SK-N-SH (cell line): Measurements from ENCODE around the gene SPTBN1. TPM values are rescaled to one million over a fixed set of nuclear protein-coding genes. Genes with fewer than 3 reads are reported as not detected.

Experiments
- CTCF ChIA-PET: fragments of 300-600, 350-600 bp; formaldehyde crosslinking; extraction: SDS; loops from one replicate; lab custom pipeline; 2021; lab: Yijun Ruan, JAX
- POLR2A ChIA-PET: fragments of 350-600 bp; sonication (Branson Sonifier 250); formaldehyde crosslinking; extraction: SDS; loops from one replicate; lab custom pipeline; 2020; ENCODE audit warnings: antibody characterized with exemption, inconsistent platforms; lab: Yijun Ruan, JAX
- DNase-seq: peaks from one replicate; pipeline ENCODE4 v3.0.0; 2012
- H2AFZ ChIP-seq: fragments of 200-600 bp; sonication (generic); 2 replicates; pipeline ENCODE4 v1.8.1; 2016; ENCODE audit warnings: antibody characterized with exemption, mild to moderate bottlenecking, low read depth
- H3F3A ChIP-seq: fragments of 200-600 bp; sonication (generic); replicated peaks from 2 replicates; pipeline ENCODE3; 2016; ENCODE audit warnings: antibody characterized with exemption, mild to moderate bottlenecking; ENCODE audit not compliant: insufficient read depth
- H3K27ac ChIP-seq, 2 experiments: fragments of 200-500 bp in 1 of 2; fragments of 200-600 bp in 1 of 2; sonication (Bioruptor generic) in 1 of 2; sonication (generic), shearing (Covaris generic) in 1 of 2; 2 replicates each; pipeline versions ENCODE4 v1.5.1 to v1.6.1; 2014 to 2016; ENCODE audit warnings: low read depth in 2 of 2, inconsistent platforms in 1 of 2, low read length in 1 of 2, mild to moderate bottlenecking in 1 of 2, mixed read lengths in 1 of 2
- H3K27me3 ChIP-seq: fragments of 200-600 bp; sonication (generic), shearing (Covaris generic); 2 replicates; pipeline ENCODE4 v1.6.1; 2016; ENCODE audit warnings: mixed run types; ENCODE audit not compliant: insufficient read depth
- H3K36me3 ChIP-seq, 2 experiments: fragments of 200-500 bp in 1 of 2; fragments of 200-600 bp in 1 of 2; sonication (Bioruptor generic) in 1 of 2; sonication (generic) in 1 of 2; replicated peaks in 1 of 2; 2 replicates each; pipeline versions ENCODE3 to v1.5.1; 2014 to 2016; ENCODE audit warnings: low read length in 1 of 2, mild to moderate bottlenecking in 1 of 2; ENCODE audit not compliant: insufficient read depth in 2 of 2, control insufficient read depth in 1 of 2
- H3K4me1 ChIP-seq, 2 experiments: fragments of 200-500 bp in 1 of 2; fragments of 200-600 bp in 1 of 2; sonication (Bioruptor generic) in 1 of 2; sonication (generic), shearing (Covaris generic) in 1 of 2; 2 replicates each; pipeline versions ENCODE4 v1.5.1 to v1.6.1; 2014 to 2016; ENCODE audit warnings: low read depth in 1 of 2, low read length in 1 of 2, mixed run types in 1 of 2; ENCODE audit not compliant: insufficient read depth in 2 of 2, control insufficient read depth in 1 of 2
- H3K4me2 ChIP-seq: fragments of 200-600 bp; sonication (generic), shearing (Covaris generic); 2 replicates; pipeline ENCODE4 v1.6.1; 2017; ENCODE audit warnings: mixed run types
- H3K4me3 ChIP-seq, 2 experiments: fragments of 200-500 bp in 1 of 2; fragments of 200-600 bp in 1 of 2; sonication (Bioruptor generic) in 1 of 2; sonication (generic), shearing (Covaris generic) in 1 of 2; 2 replicates each; pipeline versions ENCODE4 v1.5.1 to v1.8.1; 2014 to 2016; ENCODE audit warnings: low read depth in 2 of 2, inconsistent platforms in 1 of 2, low read length in 1 of 2, mild to moderate bottlenecking in 1 of 2, mixed read lengths in 1 of 2, moderate library complexity in 1 of 2
- H3K79me2 ChIP-seq: fragments of 200-600 bp; sonication (generic); 2 replicates; pipeline ENCODE4 v1.8.1; 2017; ENCODE audit warnings: mild to moderate bottlenecking; ENCODE audit not compliant: insufficient read depth
- H3K9ac ChIP-seq: fragments of 200-600 bp; sonication (generic); 2 replicates; pipeline ENCODE4 v1.6.1; 2017; ENCODE audit warnings: mixed run types
- H3K9me2 ChIP-seq: fragments of 200-600 bp; sonication (generic); 2 replicates; pipeline ENCODE4 v1.6.1; 2017; ENCODE audit warnings: mixed run types
- H3K9me3 ChIP-seq: fragments of 200-600 bp; sonication (generic); 2 replicates; pipeline ENCODE4 v1.6.1; 2017; ENCODE audit warnings: mixed run types, mild to moderate bottlenecking, moderate library complexity
- H4K20me1 ChIP-seq: fragments of 200-600 bp; sonication (generic); 2 replicates; pipeline ENCODE4 v1.6.1; 2017; ENCODE audit warnings: mild to moderate bottlenecking, mixed run types; ENCODE audit not compliant: insufficient read depth
- CHD2 ChIP-seq: fragments of 150-350 bp; IDR thresholded peaks from 2 replicates; pipeline ENCODE4 v1.6.1; 2018; ENCODE audit warnings: low read length; ENCODE audit not compliant: partially characterized antibody
- ELF1 ChIP-seq: IDR thresholded peaks from 2 replicates; pipeline ENCODE4 v1.4.0; 2012
- EP300 ChIP-seq, 2 experiments: IDR thresholded peaks; 2 replicates each; pipeline versions ENCODE4 v1.4.0 to v1.6.1; 2012; ENCODE audit warnings: borderline replicate concordance in 1 of 2, low read depth in 1 of 2, low read length in 1 of 2
- FOXJ3 ChIP-seq: sonication (generic); formaldehyde crosslinking; IDR thresholded peaks from 2 replicates; pipeline ENCODE4 v1.5.1; 2020; ENCODE audit warnings: mild to moderate bottlenecking, missing genetic modification reagents
- FOXM1 ChIP-seq: IDR thresholded peaks from 2 replicates; pipeline ENCODE4 v1.4.0; 2012; ENCODE audit warnings: low read depth, mild to moderate bottlenecking
- JUND ChIP-seq: IDR thresholded peaks from 2 replicates; pipeline ENCODE4 v1.4.0; 2012
- MEF2A ChIP-seq: IDR thresholded peaks from 2 replicates; pipeline ENCODE4 v1.4.0; 2012; ENCODE audit warnings: low read depth, borderline replicate concordance
- MXI1 ChIP-seq: IDR thresholded peaks from 2 replicates; pipeline ENCODE4 v1.6.1; 2012; ENCODE audit warnings: mild to moderate bottlenecking, low read depth, low read length, improper control_type of control experiment
- RCOR1 ChIP-seq: fragments of 150-350 bp; IDR thresholded peaks from 2 replicates; pipeline ENCODE4 v1.6.1; 2017; ENCODE audit warnings: antibody characterized with exemption, low read length
- RFX5 ChIP-seq: IDR thresholded peaks from 2 replicates; pipeline ENCODE4 v1.6.1; 2012; ENCODE audit warnings: mild to moderate bottlenecking, improper control_type of control experiment, low read length
- RXRA ChIP-seq: IDR thresholded peaks from 2 replicates; pipeline ENCODE4 v1.4.0; 2012; ENCODE audit warnings: low read depth, mild to moderate bottlenecking, borderline replicate concordance
- SIN3A ChIP-seq: IDR thresholded peaks from 2 replicates; pipeline ENCODE4 v1.6.1; 2012; ENCODE audit warnings: low read depth, mild to moderate bottlenecking, low read length, moderate library complexity, borderline replicate concordance
- TCF12 ChIP-seq: IDR thresholded peaks from 2 replicates; pipeline ENCODE4 v1.4.0; 2012
- WGBS: methylation state at CpG from one replicate; pipeline ENCODE4 v1.1.6; 2017; ENCODE audit warnings: low lambda C conversion rate; 5-methylcytosine and 5-hydroxymethylcytosine counted together
- polyA plus RNA-seq, 3 experiments: library from polyadenylated mRNA; depleted of rRNA; stranded (reverse); fragments of >200 nt; gene quantifications; 2 replicates each; pipeline ENCODE4 v1.2.3, GENCODE V29; 2012
- TF ChIP-seq, protein P1 (sequence below): IDR thresholded peaks from 2 replicates; pipeline ENCODE4 v1.4.0; 2012; ENCODE audit warnings: low read depth
- TF ChIP-seq, protein P2 (sequence below): IDR thresholded peaks from 2 replicates; pipeline ENCODE4 v1.4.0; 2012; ENCODE audit warnings: low read depth, borderline replicate concordance
- TF ChIP-seq, protein P3 (sequence below): fragments of 200-600 bp; sonication (generic); IDR thresholded peaks from 2 replicates; pipeline ENCODE4 v1.6.1; 2017; ENCODE audit warnings: antibody characterized with exemption, mild to moderate bottlenecking, moderate library complexity
- TF ChIP-seq, protein P4 (sequence below): IDR thresholded peaks from 2 replicates; pipeline ENCODE4 v1.6.1; 2012; ENCODE audit warnings: mild to moderate bottlenecking, low read depth, low read length, moderate library complexity
- TF ChIP-seq, protein P5 (sequence below): IDR thresholded peaks from 2 replicates; pipeline ENCODE4; 2012

Gene SPTBN1
- polyA plus RNA-seq, 1 of the 3 experiments (the other 2 are of a cell fraction), result 29.1 TPM

DNA sequence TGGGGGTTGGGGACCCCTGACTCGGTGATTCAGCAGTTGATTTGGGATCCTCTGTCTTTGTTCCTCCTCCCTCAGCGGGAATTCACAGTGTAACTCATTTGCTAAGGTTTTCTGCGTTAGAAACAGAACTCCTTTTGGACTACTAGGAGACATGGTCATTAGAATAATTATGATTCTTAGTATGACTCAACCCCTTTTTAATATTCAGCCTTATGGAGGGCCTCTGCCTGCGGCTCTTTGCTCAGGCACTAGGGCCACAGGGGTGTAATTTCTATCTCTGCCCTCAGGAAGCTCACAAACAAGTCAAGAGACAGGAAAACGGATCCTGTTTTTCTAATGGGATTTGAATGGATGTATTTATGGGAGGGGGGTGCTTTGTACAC lies 117.4 kb downstream of the SPTBN1 start:
- Histone ChIP-seq H3K27ac (peak overlapping the region; percentile 28 to 87; a peak in 3 of 4 replicates), H3K4me2 (peak overlapping the region; percentile 72), H3K4me1 (peaks cover 54 to 69% of the 10 kb centered on the region in 2 experiments), H3K79me2 (peaks cover 98% of the 10 kb centered on the region), H3K36me3 (peaks cover 5 to 7% of the 10 kb centered on the region in 2 experiments), H4K20me1 (peaks cover 53% of the 10 kb centered on the region), H3K9me2 (no peaks in the 10 kb centered on the region), H3F3A (peaks cover 36% of the 10 kb centered on the region), H2AFZ (no peak overlapping the region), H3K9ac (no peak overlapping the region), H3K27me3 (no peaks in the 10 kb centered on the region), H3K9me3 (no peaks in the 10 kb centered on the region), H3K4me3 (no peak overlapping the region)
- TF ChIP-seq, protein P1, sequence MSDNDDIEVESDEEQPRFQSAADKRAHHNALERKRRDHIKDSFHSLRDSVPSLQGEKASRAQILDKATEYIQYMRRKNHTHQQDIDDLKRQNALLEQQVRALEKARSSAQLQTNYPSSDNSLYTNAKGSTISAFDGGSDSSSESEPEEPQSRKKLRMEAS, result no peak
- no peak for TF ChIP-seq FOXM1
- TF ChIP-seq, protein P2, sequence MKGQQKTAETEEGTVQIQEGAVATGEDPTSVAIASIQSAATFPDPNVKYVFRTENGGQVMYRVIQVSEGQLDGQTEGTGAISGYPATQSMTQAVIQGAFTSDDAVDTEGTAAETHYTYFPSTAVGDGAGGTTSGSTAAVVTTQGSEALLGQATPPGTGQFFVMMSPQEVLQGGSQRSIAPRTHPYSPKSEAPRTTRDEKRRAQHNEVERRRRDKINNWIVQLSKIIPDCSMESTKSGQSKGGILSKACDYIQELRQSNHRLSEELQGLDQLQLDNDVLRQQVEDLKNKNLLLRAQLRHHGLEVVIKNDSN, result no peak
- no peak for TF ChIP-seq JUND
- TF ChIP-seq, protein P3, sequence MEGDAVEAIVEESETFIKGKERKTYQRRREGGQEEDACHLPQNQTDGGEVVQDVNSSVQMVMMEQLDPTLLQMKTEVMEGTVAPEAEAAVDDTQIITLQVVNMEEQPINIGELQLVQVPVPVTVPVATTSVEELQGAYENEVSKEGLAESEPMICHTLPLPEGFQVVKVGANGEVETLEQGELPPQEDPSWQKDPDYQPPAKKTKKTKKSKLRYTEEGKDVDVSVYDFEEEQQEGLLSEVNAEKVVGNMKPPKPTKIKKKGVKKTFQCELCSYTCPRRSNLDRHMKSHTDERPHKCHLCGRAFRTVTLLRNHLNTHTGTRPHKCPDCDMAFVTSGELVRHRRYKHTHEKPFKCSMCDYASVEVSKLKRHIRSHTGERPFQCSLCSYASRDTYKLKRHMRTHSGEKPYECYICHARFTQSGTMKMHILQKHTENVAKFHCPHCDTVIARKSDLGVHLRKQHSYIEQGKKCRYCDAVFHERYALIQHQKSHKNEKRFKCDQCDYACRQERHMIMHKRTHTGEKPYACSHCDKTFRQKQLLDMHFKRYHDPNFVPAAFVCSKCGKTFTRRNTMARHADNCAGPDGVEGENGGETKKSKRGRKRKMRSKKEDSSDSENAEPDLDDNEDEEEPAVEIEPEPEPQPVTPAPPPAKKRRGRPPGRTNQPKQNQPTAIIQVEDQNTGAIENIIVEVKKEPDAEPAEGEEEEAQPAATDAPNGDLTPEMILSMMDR, result no peak
- no peak for TF ChIP-seq EP300 (IDR thresholded peaks at IDR 0.05; ENCODE audit: borderline replicate concordance in 1 of 2, low read depth in 1 of 2, low read length in 1 of 2)
- no peak for TF ChIP-seq FOXJ3 (CRISPR knock-in tag)
- no peak for TF ChIP-seq SIN3A
- no peak for TF ChIP-seq TCF12
- TF ChIP-seq ELF1, result no peak
- TF ChIP-seq, protein P4, sequence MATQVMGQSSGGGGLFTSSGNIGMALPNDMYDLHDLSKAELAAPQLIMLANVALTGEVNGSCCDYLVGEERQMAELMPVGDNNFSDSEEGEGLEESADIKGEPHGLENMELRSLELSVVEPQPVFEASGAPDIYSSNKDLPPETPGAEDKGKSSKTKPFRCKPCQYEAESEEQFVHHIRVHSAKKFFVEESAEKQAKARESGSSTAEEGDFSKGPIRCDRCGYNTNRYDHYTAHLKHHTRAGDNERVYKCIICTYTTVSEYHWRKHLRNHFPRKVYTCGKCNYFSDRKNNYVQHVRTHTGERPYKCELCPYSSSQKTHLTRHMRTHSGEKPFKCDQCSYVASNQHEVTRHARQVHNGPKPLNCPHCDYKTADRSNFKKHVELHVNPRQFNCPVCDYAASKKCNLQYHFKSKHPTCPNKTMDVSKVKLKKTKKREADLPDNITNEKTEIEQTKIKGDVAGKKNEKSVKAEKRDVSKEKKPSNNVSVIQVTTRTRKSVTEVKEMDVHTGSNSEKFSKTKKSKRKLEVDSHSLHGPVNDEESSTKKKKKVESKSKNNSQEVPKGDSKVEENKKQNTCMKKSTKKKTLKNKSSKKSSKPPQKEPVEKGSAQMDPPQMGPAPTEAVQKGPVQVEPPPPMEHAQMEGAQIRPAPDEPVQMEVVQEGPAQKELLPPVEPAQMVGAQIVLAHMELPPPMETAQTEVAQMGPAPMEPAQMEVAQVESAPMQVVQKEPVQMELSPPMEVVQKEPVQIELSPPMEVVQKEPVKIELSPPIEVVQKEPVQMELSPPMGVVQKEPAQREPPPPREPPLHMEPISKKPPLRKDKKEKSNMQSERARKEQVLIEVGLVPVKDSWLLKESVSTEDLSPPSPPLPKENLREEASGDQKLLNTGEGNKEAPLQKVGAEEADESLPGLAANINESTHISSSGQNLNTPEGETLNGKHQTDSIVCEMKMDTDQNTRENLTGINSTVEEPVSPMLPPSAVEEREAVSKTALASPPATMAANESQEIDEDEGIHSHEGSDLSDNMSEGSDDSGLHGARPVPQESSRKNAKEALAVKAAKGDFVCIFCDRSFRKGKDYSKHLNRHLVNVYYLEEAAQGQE, result no peak
- TF ChIP-seq MXI1, result no peak
- TF ChIP-seq, protein P5, sequence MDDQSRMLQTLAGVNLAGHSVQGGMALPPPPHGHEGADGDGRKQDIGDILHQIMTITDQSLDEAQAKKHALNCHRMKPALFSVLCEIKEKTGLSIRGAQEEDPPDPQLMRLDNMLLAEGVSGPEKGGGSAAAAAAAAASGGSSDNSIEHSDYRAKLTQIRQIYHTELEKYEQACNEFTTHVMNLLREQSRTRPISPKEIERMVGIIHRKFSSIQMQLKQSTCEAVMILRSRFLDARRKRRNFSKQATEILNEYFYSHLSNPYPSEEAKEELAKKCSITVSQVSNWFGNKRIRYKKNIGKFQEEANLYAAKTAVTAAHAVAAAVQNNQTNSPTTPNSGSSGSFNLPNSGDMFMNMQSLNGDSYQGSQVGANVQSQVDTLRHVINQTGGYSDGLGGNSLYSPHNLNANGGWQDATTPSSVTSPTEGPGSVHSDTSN, result no peak
- no peak for TF ChIP-seq RFX5
- TF ChIP-seq RXRA, result no peak
- no peak for TF ChIP-seq RCOR1
- TF ChIP-seq CHD2, result no peak
- TF ChIP-seq MEF2A, result no peak
- CTCF ChIA-PET, result no interaction called here
- POLR2A ChIA-PET, result no interaction called here
- 91% methylated on average over 4 of the region's 5 CpGs for WGBS
- DNase-seq, result no peak
